Neuronal stem cell (in vitro differentiated cells): ENCODE results near the gene TFAP2C.

Experiments
- DNase-seq: peaks from one replicate; pipeline ENCODE4 v3.0.0-alpha.2; 2013; ENCODE audit warnings: low spot score
- H2AFZ ChIP-seq: one replicate; pipeline ENCODE4 v1.6.1; 2013; ENCODE audit warnings: mild to moderate bottlenecking, low read length, inconsistent platforms
- H2AK5ac ChIP-seq: 2 replicates; pipeline ENCODE4 v1.6.1; 2013; ENCODE audit warnings: low read depth, mild to moderate bottlenecking, inconsistent platforms, low read length, moderate library complexity, mixed read lengths
- H2BK120ac ChIP-seq: 2 replicates; pipeline ENCODE4 v1.6.1; 2013; ENCODE audit warnings: low read depth, mild to moderate bottlenecking, inconsistent platforms, low read length, moderate library complexity, mixed read lengths
- H2BK12ac ChIP-seq: one replicate; pipeline ENCODE4 v1.6.1; 2013; ENCODE audit warnings: low read length, inconsistent platforms
- H2BK15ac ChIP-seq: 2 replicates; pipeline ENCODE4 v1.6.1; 2013; ENCODE audit warnings: mild to moderate bottlenecking, low read length, inconsistent platforms, mixed read lengths
- H2BK5ac ChIP-seq: one replicate; pipeline ENCODE4 v1.6.1; 2013; ENCODE audit warnings: inconsistent platforms, mild to moderate bottlenecking, low read length, moderate library complexity
- H3K14ac ChIP-seq: one replicate; pipeline ENCODE4 v1.6.1; 2013; ENCODE audit warnings: low read length, inconsistent platforms
- H3K18ac ChIP-seq: 2 replicates; pipeline ENCODE4 v1.6.1; 2013; ENCODE audit warnings: low read length, inconsistent platforms
- H3K23ac ChIP-seq: 2 replicates; pipeline ENCODE4 v1.6.1; 2013; ENCODE audit warnings: low read depth, mild to moderate bottlenecking, mixed read lengths, low read length, inconsistent platforms; ENCODE audit not compliant: poor library complexity
- H3K27ac ChIP-seq: replicated peaks from 3 replicates; pipeline ENCODE4 v1.5.1; 2013; ENCODE audit warnings: low read length, inconsistent platforms
- H3K27me3 ChIP-seq, 3 experiments: 2 replicates each; pipeline ENCODE4 v1.6.1; 2013; ENCODE audit warnings: low read length in 3 of 3, mild to moderate bottlenecking in 2 of 3, inconsistent platforms in 1 of 3, low read depth in 1 of 3, mixed read lengths in 1 of 3, moderate library complexity in 1 of 3; ENCODE audit not compliant: control insufficient read depth in 3 of 3, insufficient read depth in 3 of 3
- H3K36me3 ChIP-seq, 2 donors: replicated peaks in 1 of 2; 2 replicates each; pipeline ENCODE4 v1.6.1; 2013; ENCODE audit warnings: low read length in 2 of 2; ENCODE audit not compliant: control insufficient read depth in 2 of 2, insufficient read depth in 2 of 2
- H3K4ac ChIP-seq: 2 replicates; pipeline ENCODE4 v1.6.1; 2013; ENCODE audit warnings: inconsistent platforms, mild to moderate bottlenecking, low read length, moderate library complexity
- H3K4me1 ChIP-seq, 2 donors: 1 replicate in 1 of 2; 2 replicates in 1 of 2; pipeline ENCODE4 v1.6.1; 2013; ENCODE audit warnings: low read length in 2 of 2, low read depth in 1 of 2; ENCODE audit not compliant: control insufficient read depth in 2 of 2, insufficient read depth in 1 of 2
- H3K4me2 ChIP-seq: one replicate; pipeline ENCODE4 v1.6.1; 2013; ENCODE audit warnings: mild to moderate bottlenecking, low read length, inconsistent platforms; ENCODE audit not compliant: insufficient read depth, poor library complexity, severe bottlenecking
- H3K4me3 ChIP-seq, 2 donors: 2 replicates each; pipeline ENCODE4 v1.5.1; 2013; ENCODE audit warnings: low read length in 2 of 2, mild to moderate bottlenecking in 2 of 2, inconsistent platforms in 1 of 2, moderate library complexity in 1 of 2
- H3K79me1 ChIP-seq: one replicate; pipeline ENCODE4 v1.6.1; 2013; ENCODE audit warnings: low read depth, mild to moderate bottlenecking, inconsistent platforms, low read length, moderate library complexity
- H3K9ac ChIP-seq: one replicate; pipeline ENCODE4 v1.6.1; 2013; ENCODE audit warnings: mild to moderate bottlenecking, low read depth, low read length, inconsistent platforms; ENCODE audit not compliant: poor library complexity
- H3K9me3 ChIP-seq, 2 donors: replicated peaks in 1 of 2; 2 replicates each; pipeline versions ENCODE3 to v1.6.1; 2013; ENCODE audit warnings: low read length in 2 of 2, mild to moderate bottlenecking in 2 of 2, inconsistent platforms in 1 of 2, low read depth in 1 of 2, mixed read lengths in 1 of 2, moderate library complexity in 1 of 2; ENCODE audit not compliant: control insufficient read depth in 2 of 2, insufficient read depth in 1 of 2
- H4K8ac ChIP-seq: one replicate; pipeline ENCODE4 v1.6.1; 2013; ENCODE audit warnings: low read depth, mild to moderate bottlenecking, inconsistent platforms, low read length, moderate library complexity
- H4K91ac ChIP-seq: one replicate; pipeline ENCODE4 v1.6.1; 2013; ENCODE audit warnings: low read length, low read depth, mild to moderate bottlenecking, inconsistent platforms; ENCODE audit not compliant: poor library complexity
- WGBS, 2 donors: extraction: QIAGEN DNeasy Blood & Tissue Kit; methylation state at CpG; one replicate each; pipeline ENCODE4 v1.1.7; 2013; ENCODE audit warnings: missing lambda C conversion rate in 2 of 2, mixed read lengths in 1 of 2; ENCODE audit not compliant: insufficient read length in 2 of 2, insufficient replicate concordance in 1 of 2; ENCODE audit errors: extremely low coverage in 2 of 2; 5-methylcytosine and 5-hydroxymethylcytosine counted together

Gene TFAP2C

GRCh38 chr20:56627122-56628014 is 1.7 kb upstream of the TFAP2C start:
- Histone ChIP-seq H2BK12ac (peak overlapping the region; percentile 63), H3K27ac (no peak overlapping the region), H2BK15ac (peak overlapping the region; percentile 45), H3K9me3 (no peaks in the 10 kb centered on the region), H3K18ac (peak overlapping the region; percentile 2), H4K8ac (no peak overlapping the region), H4K91ac (no peak overlapping the region), H3K4me3 (no peak overlapping the region), H3K4me1 (peaks cover 0 to 21% of the 10 kb centered on the region in 2 donors), H2AK5ac (peak overlapping the region; percentile 6), H2BK5ac (peak overlapping the region; percentile 17), H3K14ac (no peak overlapping the region), H3K23ac (no peak overlapping the region), H3K36me3 (no peaks in the 10 kb centered on the region), H3K4ac (no peak overlapping the region), H3K9ac (peak overlapping the region; percentile 50), H3K79me1 (no peaks in the 10 kb centered on the region), H3K27me3 (peaks cover 60 to 90% (median 82%) of the 10 kb centered on the region in 3 experiments), H3K4me2 (no peak overlapping the region), H2BK120ac (no peak overlapping the region), H2AFZ (peak overlapping the region; percentile 35)
- WGBS, 2 donors = no CpG with 5 or more reads among the region's 45 CpGs
- DNase-seq = no peak

- H3K9ac ChIP-seq = no peak overlapping the region
- no peak for DNase-seq
Observed at GRCh38 chr20:56628015-56628872, 862 bp upstream of the TFAP2C start.

GRCh38 chr20:56629464-56630085 is 469 bp downstream of the TFAP2C start:
- H3K9ac ChIP-seq = peak overlapping the region; percentile 72
- H3K18ac ChIP-seq = peak overlapping the region; percentile 78
- peak overlapping the region; percentile 1 for H2AK5ac ChIP-seq
- H3K27ac ChIP-seq = no peak overlapping the region
- H3K4me3 ChIP-seq = peak overlapping the region in 1 of 2 donors; percentile 73
- H3K4me2 ChIP-seq = peak overlapping the region; percentile 86
- peak overlapping the region; percentile 75 for H2BK15ac ChIP-seq
- H2BK12ac ChIP-seq = peak overlapping the region; percentile 1
- no peaks in the 10 kb centered on the region for H3K79me1 ChIP-seq
- peaks cover 0 to 21% of the 10 kb centered on the region in 2 donors for H3K4me1 ChIP-seq
- H4K8ac ChIP-seq = no peak overlapping the region
- no peaks in the 10 kb centered on the region for H3K36me3 ChIP-seq
- no peak overlapping the region for H3K4ac ChIP-seq
- H3K23ac ChIP-seq = peak overlapping the region; percentile 38
- DNase-seq = no peak
- H2AFZ ChIP-seq = peak overlapping the region; percentile 68
- H3K27me3 ChIP-seq = peaks cover 66 to 99% (median 90%) of the 10 kb centered on the region in 3 experiments
- no peak overlapping the region for H3K14ac ChIP-seq
- H2BK5ac ChIP-seq = no peak overlapping the region
- no CpG with 5 or more reads among the region's 39 CpGs for WGBS, 2 donors
- H2BK120ac ChIP-seq = no peak overlapping the region
- no peaks in the 10 kb centered on the region for H3K9me3 ChIP-seq
- no peak overlapping the region for H4K91ac ChIP-seq

More at GRCh38 chr20:56628015-56628872, 862 bp upstream of the TFAP2C start:
- peak overlapping the region; percentile 5 for H3K18ac ChIP-seq
- no peak overlapping the region for H3K14ac ChIP-seq
- no peaks in the 10 kb centered on the region for H3K9me3 ChIP-seq
- no peak overlapping the region for H2BK15ac ChIP-seq
- no peak overlapping the region for H2BK12ac ChIP-seq
- WGBS, 2 donors = no CpG with 5 or more reads among the region's 48 CpGs
- H4K91ac ChIP-seq = no peak overlapping the region
- H3K23ac ChIP-seq = no peak overlapping the region
- no peak overlapping the region for H4K8ac ChIP-seq
- peaks cover 61 to 94% (median 87%) of the 10 kb centered on the region in 3 experiments for H3K27me3 ChIP-seq
- no peak overlapping the region for H2BK5ac ChIP-seq
- H2AK5ac ChIP-seq = peak overlapping the region; percentile 30
- no peaks in the 10 kb centered on the region for H3K36me3 ChIP-seq
- H3K4me3 ChIP-seq = no peak overlapping the region
- no peak overlapping the region for H3K27ac ChIP-seq
- peaks cover 0 to 21% of the 10 kb centered on the region in 2 donors for H3K4me1 ChIP-seq
- H2AFZ ChIP-seq = peak overlapping the region; percentile 45
- no peak overlapping the region for H3K4ac ChIP-seq
- H3K4me2 ChIP-seq = peak overlapping the region; percentile 86
- H3K79me1 ChIP-seq = no peaks in the 10 kb centered on the region
- no peak overlapping the region for H2BK120ac ChIP-seq
